ENCODE results near the gene GNA12.

DNA sequence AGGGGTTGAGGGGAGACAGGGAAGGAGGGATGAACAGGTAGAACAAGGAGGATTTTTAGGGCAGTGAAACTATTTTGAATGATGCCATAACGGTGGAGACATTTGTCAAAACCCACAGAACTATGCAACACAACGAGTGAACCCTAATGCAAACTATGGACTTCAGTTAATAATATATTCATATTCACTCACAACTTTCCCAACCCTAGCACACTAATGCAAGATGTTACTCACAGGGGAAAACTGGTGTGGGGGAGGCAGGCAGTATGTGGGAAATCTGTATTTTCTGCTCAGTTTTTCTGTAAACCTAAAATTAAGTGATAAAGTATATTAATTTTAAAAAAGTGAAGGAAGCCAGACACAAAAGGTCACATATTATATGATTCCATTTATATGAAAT lies 17.3 kb downstream of the GNA12 start:
- no peak for TF ChIP-seq CTCF (IDR thresholded peaks at IDR 0.05)
- TF ChIP-seq EZH2 (IDR thresholded peaks at IDR 0.05) = no peak

All from neural progenitor cell (in vitro differentiated cells).